ENCODE data around the gene BCL11A.

The BCL11A gene

DNA sequence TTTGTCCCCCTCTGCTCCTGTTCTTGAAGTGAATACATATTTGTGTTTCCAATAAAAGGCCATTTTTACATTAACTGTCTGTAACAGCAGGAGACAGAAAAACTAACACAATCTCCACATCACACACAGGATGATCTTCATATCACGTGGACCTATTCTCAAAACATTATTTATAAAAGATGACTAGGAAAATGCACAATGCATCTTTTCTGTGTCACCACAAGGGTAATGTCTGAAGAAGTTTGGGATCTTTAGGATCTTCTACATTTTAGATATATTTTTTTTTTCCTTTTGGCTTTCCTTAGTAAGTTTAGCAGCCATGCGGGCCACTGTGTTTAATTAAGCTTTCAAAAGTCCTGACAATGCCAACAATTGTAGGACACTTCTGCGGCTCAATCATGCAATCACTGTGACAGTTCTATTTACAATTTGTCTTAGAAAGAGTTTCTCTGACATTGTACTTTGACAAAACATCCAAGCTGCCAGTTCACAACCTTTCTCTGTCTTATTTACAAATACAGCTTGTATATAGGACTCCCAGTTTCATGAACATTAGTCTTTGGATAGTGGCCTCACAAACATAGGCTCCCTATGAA is 12.3 kb downstream of the BCL11A start:
- DNase-seq = no peak

DNA sequence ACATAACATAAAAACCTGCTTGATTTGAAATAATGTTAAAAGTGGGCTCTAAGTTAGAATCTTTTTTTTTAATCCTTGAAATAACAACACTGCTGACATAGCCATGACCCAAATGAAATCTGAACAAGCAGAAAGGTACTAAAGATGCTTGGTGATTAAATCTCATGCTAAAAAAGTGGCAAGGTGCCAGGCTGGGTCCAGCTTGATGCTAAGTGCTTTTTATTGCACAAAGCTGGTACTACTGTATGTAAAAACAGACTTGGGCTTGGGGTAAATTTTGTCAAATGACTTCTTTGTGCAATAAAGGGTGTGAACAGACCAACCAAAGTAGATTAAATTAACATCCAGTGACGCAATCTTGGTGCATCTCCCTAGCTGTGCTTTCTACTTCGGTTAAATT is 13.4 kb downstream of the BCL11A start:
- DNase-seq = no peak

DNA sequence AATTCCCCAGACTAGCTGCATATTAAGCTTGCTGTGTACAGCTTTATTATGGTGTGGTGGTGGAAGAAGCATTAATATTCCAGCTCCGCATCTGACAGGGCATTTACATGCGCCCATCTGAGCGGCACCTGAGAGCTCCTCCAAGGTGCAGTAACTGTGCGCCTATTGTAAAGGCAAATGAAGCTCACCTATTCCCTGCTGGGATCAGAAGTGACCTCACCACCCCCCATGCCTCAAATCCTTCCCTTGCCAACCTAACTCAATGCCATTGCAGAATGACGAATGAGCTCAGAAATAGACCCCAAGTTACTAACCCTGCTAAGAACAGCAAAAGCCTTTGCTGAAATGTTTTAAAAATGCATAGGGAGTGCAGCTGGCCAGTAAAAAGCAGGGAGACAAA is 14.3 kb downstream of the BCL11A start:
- DNase-seq = no peak

GRCh38 chr2:60538101-60538500 is 15.4 kb downstream of the BCL11A start:
- DNase-seq = no peak

- no peak for DNase-seq
Measured at GRCh38 chr2:60536746-60537145, 16.7 kb downstream of the BCL11A start.

GRCh38 chr2:60535685-60536312 is 17.7 kb downstream of the BCL11A start:
- DNase-seq = no peak

DNA sequence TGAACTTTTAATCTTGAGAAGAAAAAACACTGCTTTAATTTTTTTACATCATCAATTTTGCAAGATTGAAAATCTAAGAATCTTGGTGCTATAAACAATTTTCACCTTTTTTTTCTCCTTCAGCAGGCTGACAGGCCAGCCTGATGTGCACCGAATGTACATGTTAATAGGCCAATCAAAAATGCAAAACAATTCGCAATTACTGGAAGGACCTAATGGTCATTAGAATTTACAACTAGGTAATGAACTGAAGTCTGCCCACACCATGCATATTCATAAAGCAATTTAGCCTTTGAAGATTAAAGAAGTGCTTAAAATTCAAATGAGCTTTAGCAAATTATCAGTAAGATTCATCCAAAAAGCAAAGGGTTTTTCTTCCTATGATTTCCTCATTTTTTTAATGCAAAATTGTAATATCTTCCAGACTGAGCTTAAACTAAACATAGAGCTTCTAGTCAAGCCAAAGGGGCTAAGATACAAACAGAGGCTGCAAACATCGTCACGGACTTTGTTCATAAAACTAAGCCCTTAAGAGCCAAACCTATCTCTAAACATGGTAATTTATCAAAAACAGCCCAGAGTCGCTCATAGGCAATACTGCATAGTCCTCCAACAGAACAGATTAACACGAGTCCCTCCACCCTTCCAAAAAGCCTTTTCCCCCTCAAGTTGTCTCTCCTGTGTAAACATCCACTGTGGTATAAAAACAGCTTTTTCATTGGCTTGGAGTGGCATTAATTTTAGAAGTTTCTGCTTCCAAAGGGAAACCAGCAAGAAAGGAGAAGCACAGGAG is 18.4 kb downstream of the BCL11A start:
- no peak for DNase-seq

DNA sequence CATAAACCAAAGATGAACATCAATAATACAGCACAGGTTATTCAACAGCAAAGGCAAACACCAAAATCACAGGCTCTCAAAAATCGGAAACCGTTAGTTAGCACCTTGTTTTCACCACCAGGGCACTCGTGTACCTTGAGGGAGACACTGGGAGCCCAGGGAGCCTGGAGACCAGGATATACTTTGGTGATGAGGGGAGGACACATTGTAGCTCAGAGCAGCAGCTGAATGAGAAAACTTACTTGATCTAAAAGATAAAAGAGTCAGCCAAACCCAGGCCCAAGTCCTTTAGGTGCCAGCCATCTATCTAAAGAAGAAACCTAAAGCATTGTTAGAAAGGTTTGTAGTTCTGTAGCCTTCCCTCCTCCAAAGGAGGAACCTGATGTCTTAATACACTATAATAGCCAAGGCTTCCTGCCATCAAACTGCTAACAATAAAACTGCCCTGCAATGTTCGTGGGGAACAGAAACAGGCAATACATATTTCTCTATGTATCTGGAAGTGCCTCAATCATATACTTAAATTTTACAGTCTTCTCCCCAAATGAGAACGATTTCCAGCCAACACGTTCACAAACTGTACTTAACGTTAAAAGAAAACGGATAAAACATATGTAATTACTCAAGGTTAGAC is 19.3 kb downstream of the BCL11A start:
- no peak for DNase-seq

- DNase-seq = no peak
Measured at GRCh38 chr2:60533101-60534051, 20.1 kb downstream of the BCL11A start.

DNA sequence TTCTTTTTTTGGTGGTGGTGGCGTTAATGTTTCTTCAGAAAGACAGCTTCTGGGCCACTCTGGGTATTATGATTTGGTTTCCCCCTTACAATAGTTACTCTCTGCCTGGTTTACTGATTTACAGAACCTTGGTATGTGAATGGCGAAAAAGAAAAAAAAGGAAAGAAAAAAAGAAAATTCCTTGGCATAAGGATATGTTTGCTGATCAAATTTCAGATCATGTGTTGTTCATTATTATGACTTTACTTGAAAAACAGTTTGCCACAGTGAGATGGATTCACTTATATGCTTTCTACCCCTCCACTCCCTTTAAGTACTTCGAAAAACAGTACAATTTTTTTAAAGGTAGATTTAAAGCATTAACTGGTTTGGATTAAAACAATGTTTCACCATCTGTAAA is 21.0 kb downstream of the BCL11A start:
- DNase-seq = no peak

DNA sequence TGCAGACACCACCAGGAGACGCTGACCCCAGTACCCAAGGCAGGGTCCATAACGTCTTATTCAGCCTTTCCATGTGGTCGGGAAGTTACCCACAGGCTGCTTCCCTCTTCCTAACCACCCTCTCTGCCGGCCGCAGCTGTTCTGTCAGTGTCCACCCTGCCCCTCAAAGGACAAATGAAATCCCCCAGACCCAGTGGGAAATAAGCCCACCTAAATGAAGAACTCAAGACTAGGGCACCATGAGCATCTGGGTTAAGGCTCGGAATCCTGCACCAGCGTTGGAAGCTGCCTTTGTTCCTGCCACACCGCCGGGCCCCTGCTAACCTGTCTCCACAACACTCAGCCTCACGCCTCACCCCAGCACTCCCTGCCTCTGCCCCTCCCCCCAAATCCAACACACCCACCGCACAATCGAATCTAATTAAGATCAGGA is 21.7 kb downstream of the BCL11A start:
- no peak for DNase-seq

DNA sequence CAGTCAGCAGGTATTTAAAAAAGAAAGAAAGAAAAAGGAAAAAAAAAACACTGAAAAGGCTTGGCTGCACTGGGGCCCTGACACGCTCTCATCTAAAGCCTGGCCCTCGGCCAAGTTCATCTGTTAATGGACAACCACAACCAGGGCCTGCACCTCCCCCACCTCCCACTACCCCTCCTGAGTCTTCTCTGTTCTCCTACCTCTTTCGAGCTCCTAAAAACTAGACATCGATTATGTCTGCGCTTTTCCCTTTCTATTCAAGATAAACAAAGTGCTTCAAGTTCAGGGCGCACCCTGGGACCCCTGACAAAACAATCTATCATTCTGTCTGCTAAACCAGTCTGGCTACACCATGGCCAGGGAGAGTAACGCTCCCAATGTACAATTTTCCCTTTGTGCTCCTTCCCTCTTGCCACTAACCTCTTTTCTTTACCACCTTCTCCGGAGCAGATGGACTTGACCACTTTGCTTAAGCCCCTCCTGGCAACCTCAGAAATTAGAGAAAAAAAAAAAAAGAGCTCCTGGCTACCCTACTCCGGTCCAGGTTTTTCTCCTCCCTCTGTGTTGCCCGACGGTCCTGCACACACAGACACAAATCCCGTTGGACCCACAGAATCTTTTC is 22.7 kb downstream of the BCL11A start:
- DNase-seq = no peak

GRCh38 chr2:60529785-60530627 is 23.4 kb downstream of the BCL11A start:
- no peak for DNase-seq

- DNase-seq = no peak
Measured at GRCh38 chr2:60529136-60529784, 24.2 kb downstream of the BCL11A start.

DNA sequence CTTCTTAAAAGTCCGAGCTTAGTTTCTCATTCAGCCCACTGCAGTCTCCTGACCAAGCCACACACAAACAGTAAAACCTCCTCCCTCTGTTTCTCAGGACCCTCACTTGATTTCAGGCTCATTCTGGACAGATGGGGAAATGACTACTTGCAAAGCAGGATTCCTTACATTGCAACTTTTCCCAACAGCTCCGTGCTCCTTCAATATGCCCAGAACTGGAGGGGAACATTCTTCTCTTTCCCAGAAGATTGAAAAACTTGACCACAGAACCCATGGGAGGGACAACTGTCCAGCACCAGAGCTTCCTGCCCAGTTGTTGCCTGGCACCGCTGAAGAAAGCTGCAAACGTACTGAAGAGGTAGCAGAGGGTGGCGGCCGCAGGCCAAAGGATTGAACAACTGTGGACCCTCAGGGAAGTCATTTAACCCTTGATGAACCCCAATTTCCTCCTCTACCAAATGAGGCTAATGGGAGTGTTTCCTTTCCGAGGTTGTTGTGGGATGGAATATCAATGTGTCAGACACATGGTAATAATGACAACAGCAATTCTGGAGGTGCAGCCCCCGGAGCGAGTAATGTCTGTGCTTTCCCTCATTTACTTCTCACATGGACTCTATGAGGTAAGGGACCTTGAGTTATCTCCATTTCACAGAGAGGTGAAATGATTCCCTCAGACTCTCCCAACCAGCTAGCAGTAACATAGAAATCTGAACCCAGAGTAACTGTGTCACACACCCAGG is 25.0 kb downstream of the BCL11A start:
- DNase-seq = no peak

GRCh38 chr2:60527762-60528161 is 25.7 kb downstream of the BCL11A start:
- no peak for DNase-seq

DNA sequence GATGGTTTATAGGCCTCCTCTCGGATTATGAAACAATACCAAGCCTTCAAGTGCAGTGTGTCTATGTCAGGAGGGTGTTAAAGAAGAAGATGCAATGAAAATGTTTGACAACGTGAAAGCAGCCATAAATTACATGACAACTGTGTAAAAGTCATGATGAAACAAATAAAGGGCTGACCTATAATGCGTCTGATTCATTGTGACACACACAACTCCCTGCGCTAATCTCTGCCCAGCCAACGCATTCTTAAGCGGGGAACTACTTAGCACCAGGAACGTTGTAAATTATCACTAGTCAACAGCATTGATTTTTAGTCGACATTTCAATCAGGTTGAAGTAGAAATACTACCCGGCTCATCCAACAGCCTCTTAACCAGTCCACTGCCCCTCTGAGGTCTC is 26.8 kb downstream of the BCL11A start:
- no peak for DNase-seq

DNA sequence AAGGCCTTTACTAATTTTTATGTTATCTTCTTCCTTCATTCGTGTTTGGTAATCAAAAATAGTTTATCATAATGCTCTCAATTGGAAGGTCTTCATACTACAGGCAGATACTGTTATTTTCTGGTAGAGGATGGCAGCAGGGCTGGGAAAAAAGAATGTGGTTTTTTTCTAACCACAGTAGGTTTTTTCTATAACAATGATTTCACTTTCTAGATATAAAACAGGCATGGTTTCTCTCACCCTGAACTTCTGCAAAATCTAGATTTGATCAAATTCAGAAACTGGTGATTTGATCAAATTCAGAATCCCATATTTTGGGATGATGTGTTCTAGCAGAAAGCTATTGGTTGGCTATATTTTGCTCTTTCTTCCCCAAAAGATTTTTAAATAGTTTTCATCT is 27.6 kb downstream of the BCL11A start:
- DNase-seq = no peak

DNA sequence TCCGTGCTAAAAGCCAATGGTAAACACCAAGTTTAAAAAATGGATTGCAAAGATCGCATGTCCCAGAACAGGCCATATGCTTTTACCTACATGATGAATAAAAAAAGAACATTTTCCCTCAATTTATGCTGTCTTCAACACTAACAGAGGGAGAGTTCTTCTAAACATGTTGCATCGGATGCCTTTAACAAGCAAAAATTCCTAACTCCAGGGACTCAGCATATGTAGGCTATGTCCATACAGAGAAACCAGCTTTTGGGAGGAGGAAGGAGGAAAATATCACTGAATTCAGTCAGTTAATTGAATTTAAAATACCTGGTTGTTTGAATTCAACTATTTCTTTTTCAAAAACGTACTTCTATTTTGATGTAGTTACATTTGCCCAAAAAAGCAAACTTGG is 28.6 kb downstream of the BCL11A start:
- DNase-seq = no peak

DNA sequence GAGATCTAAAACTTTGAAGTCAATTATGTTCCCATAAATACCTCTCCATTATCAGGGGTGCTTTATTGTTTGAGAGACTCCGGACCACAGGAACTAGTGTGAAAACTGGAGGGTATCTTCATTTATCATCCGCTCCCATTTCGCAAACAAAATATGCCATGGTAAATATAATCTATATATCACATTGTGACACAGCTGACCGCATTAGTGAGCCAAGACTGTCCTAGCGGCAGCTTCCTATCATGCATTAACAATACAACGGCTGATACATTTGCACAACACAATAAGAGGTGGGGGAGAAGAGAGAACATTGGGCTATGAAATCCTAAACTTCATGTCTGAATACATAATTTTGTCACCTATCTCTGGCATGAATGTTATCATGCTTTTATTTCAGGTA is 29.5 kb downstream of the BCL11A start:
- DNase-seq = no peak
